Activated gamma-delta T cell treated with anti-CD3 and anti-CD28 coated beads, Interleukin-2, amount 50 U/mL, for 16 hours (primary cell): ENCODE results near the gene OR51F1.
"Not testable (repeated sequence)": the region's sequence is repeated elsewhere in the genome, so short reads cannot be mapped to it uniquely, and the experiment has no call there.

Source experiments
- DNase-seq: peaks from one replicate; pipeline ENCODE4 v3.0.0-alpha.2; 2020; ENCODE audit warnings: low read depth

OR51F1 gene

DNA sequence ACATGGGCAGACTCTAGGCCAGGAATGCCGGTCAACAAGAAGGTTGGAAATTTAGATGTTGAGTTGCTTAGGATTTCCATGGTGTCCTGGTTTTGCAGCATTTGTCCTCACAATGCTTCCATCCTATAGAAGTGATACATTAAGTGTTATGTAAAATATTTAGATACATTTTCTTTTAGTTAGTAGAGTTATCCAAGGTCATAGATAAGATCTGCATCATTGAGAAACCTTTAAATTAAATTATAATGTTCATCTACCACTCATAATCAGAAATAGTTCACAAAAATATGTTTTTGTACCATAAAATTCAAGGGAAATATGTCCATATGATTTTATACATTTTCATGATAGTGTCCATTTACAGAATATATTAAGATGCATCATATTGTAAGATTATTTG, at the start of gene OR51F1:
Gene OR51F1, minus strand, starts transcription at position 101 of the 400 bp plus-strand sequence. Its CDS starts 0 bp downstream, at position 101.
- no peak for DNase-seq

DNA sequence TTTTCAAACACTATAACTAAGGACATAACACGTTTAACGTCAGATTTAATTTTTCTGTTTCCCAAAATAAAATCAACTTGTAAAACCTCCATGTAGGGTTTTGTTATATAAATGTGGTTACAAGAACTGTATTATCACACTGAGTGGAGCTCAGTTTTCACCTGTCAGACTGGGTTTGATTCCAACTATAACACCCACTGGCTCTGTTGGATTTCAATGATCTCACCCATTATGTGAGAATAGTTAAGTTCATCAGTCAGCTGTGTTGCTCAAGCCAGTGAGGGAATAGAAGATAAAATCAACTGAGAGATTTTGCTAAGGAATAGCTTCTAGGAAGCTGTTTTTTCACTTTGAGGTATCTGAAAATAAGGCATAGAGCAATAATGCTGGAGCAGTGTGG, 39.5 kb upstream of the OR51F1 start:
- no peak for DNase-seq

DNA sequence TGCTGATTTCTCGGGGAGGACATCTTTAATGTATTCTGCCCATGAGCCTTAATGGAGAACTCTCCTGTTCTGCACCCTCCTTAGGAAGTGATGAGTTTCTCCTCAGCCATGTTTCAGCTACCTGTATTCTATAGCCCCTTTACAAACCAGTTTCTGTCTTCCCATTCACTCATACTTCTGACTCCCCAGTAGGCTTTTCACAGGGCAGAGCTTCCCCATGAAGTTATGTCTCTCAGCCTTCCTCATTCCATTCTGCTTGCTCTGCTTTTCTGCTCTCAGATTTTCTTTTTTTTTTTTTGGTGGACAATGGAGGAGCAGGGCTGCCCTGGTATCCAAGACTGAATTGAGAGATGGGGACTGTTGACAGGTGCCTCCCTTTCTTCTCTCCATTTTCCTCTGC, 38.7 kb upstream of the OR51F1 start:
- DNase-seq: no peak

DNA sequence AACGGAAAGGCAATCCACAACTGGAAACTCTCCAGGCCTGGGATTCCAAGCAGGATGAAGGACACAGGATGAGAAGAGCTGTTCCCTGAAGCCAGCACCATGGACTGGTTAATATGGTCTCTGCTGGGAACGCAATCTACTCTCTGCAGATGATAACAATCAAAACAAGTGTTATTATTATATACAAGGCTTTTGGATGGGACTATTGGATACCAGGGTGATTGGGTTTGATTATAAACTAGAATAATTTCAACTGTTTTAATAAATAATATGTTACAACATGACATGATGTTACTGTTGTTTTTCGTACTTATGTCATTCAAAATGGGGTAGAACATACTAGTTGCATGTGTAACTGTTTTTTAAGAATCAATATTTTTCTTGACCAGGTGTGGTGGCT, 34.5 kb upstream of the OR51F1 start, which contains the start of gene OR52R1:
Gene OR52R1, minus strand, starts transcription at position 101 of the 400 bp plus-strand sequence. Its CDS starts 0 bp downstream, at position 101.
- no peak for DNase-seq

DNA sequence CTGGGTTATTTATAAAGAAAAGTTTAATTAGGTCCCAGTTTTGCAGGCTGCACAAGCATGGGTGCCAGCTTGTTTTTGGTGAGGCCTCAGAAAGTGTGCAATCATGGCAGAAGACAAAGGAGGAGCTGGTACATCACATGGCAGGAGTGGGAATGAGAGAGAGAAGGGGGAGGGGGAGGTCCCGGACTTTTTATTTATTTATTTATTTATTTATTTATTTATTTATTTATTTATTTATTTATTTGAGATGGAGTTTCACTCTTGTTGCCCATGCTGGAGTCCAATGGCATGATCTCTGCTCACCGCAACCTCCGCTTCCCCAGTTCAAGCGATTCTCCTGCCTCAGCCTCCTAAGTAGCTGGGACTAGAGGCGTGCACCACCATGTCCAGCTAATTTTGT, 31.6 kb upstream of the OR51F1 start:
- DNase-seq: not testable (repeated sequence)

DNA sequence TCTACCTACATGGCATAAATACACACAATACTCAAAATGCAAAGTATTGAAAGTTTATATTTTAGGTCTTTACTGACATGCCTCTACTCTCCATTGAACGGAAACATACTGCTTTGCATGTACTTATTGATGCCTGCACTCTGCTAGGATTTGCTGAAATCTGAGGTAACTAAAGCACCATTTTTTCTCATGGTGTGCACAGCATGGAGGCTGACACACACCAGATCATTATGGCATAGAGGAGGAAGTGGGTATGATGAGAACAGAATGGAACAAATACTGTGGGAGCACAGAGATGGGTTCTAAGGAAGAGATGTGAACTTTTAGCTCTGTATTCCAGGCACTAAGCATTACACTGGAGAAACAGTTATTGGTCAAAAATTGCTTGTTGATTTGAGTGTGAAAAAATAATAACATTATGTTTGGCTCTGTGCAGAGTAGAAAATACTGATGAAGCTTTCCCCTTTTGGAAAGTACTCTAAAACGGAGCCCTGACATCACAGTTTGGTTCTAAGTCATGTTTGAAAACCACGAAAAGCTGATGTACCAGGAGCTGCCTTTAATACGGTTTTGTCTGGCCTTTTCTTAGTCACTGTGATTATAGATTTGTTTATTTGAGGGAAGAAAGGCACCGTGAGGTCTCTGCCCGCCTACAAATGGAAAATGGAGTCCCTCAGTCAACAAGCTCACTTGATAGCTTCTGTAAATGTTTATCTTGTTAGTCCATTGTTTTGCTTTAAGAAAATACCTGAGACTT, 28.9 kb upstream of the OR51F1 start:
- DNase-seq: no peak

GRCh38 chr11:4797206-4797605, 27.5 kb upstream of the OR51F1 start:
- no peak for DNase-seq

DNA sequence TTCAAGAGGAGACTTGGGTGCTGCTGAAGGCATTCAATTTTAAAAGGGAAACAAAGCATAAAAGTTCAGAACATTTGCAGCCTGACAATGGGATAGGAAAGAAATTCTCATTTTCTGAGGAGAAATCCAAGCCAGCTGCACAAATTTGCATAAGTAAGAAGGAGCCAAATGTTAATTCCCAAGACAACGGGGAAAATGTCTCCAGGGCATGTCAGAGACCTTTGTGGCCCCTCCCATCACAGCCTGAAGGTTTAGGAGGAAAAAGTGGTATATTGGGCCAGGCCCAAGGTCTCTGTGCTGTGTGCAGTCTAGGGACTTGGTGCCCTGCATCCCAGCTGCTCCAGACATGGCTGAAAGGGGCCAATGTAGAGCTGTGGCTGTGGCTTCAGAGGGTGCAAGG, 12.7 kb upstream of the OR51F1 start:
- no peak for DNase-seq

DNA sequence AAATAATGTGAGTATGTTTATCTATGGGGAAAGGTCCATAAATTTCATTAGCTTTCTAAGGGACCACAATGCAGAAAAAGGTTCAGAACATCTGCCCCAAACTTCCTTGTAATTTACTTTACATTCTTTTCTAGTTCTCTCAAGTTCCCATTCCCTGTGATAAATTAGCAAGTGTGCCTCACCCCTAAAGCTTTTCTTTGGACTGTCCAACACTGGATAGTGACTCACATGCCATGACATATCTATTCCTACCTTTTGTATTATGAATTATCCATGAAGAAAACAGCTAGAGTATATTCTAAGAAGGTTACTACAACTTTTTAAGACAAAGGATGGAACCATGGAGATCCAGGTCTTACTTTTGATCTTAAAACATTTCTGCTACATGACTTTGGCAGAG, 1.6 kb downstream of the OR51F1 start:
- no peak for DNase-seq

- DNase-seq: no peak
These were observed 3.2 kb downstream of the OR51F1 start for GRCh38 chr11:4766420-4767043.

GRCh38 chr11:4763096-4763495, 6.6 kb downstream of the OR51F1 start:
- DNase-seq: no peak

GRCh38 chr11:4751201-4751600, 18.5 kb downstream of the OR51F1 start:
- DNase-seq: no peak

DNA sequence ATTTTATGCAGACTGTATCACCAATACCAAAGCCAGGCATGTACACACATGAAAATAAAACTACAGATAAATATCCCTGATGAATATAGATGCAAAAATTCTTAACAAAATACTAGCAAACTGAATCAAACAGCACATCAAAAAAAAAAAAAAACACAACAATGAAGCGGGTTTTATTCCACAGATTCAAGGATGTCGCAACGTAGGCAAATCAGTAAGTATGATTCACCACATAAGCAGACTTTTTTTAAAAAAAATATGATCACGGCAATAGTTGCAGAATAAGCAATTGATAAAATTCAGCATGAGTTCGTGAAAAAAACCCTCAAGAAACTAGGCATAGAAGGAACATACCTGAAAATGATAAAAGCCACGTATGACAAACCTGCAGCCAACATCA, 21.3 kb downstream of the OR51F1 start:
- no peak for DNase-seq

DNA sequence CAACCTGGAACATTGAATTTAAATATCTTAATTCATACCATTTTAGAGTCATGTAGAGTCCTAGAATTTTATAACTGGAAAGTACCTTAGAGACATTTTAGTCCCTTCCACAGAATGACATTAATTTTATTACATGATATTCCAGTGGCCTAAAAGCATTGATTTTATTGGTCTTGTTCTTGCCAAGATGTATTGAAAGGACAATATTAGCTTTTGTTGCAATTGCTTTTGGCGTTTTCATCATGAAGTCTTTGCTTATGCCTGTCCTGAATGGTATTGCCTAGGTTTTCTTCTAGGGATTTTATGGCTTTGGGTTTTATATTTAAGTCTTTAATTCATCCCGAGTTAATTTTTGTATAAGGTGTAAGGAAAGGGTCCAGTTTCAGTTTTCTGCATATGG, 29.0 kb downstream of the OR51F1 start:
- no peak for DNase-seq

- DNase-seq: no peak
These were observed 42.6 kb downstream of the OR51F1 start for GRCh38 chr11:4727171-4727570.

- DNase-seq: not testable (repeated sequence)
These were observed 46.9 kb downstream of the OR51F1 start for GRCh38 chr11:4722616-4723534.
